Hepatocyte (in vitro differentiated cells): ENCODE data around the gene PSD2.

Experiments
- CTCF ChIP-seq: fragments of 200-600 bp; sonication (generic); IDR thresholded peaks from 2 replicates; pipeline ENCODE4 v1.5.1; 2016; ENCODE audit warnings: antibody characterized with exemption, mild to moderate bottlenecking; ENCODE audit not compliant: poor library complexity
- EZH2 ChIP-seq: fragments of 200-600 bp; sonication (generic); IDR thresholded peaks from 2 replicates; pipeline ENCODE4 v1.6.1; 2016; ENCODE audit warnings: antibody characterized with exemption, mild to moderate bottlenecking, borderline replicate concordance
- EZH2phosphoT487 ChIP-seq: fragments of 200-600 bp; sonication (generic); IDR thresholded peaks from one replicate; pipeline ENCODE4 v1.6.1; 2018; ENCODE audit warnings: antibody characterized with exemption, mild to moderate bottlenecking, low read depth, moderate library complexity; ENCODE audit not compliant: unreplicated experiment, severe bottlenecking

DNA sequence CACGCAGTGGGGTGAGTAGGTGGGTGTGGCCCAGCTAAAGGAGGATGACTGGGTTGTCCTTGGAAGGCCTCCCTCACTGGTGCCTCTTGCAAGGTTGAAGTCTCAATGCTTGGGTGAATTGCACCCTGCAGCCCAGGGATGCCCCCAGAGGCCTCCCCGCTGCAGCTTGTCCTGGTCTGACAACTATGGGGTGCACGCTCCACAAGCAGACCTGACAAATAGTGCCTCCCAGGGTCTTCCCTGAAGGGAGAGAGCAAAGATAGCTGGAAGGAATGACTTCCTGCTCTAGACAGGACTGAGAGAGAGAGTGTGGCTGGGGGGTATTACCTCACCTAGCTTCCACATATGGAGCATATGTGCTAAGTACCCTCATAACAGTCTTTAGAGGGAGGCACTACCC, 1.7 kb downstream of the PSD2 start:
- TF ChIP-seq CTCF = no peak
- no peak for TF ChIP-seq EZH2
- TF ChIP-seq EZH2phosphoT487 = no peak
